NCI-H446 (cell line): ENCODE measurements around the gene HOXB13.
"Not testable (repeated sequence)": the region's sequence is repeated elsewhere in the genome, so short reads cannot be mapped to it uniquely, and the experiment has no call there.

Source experiments
- DNase-seq, 2 experiments: peaks; one replicate each; lab custom pipeline; 2025; lab: John Stamatoyannopoulos, UW

HOXB13 gene

DNA sequence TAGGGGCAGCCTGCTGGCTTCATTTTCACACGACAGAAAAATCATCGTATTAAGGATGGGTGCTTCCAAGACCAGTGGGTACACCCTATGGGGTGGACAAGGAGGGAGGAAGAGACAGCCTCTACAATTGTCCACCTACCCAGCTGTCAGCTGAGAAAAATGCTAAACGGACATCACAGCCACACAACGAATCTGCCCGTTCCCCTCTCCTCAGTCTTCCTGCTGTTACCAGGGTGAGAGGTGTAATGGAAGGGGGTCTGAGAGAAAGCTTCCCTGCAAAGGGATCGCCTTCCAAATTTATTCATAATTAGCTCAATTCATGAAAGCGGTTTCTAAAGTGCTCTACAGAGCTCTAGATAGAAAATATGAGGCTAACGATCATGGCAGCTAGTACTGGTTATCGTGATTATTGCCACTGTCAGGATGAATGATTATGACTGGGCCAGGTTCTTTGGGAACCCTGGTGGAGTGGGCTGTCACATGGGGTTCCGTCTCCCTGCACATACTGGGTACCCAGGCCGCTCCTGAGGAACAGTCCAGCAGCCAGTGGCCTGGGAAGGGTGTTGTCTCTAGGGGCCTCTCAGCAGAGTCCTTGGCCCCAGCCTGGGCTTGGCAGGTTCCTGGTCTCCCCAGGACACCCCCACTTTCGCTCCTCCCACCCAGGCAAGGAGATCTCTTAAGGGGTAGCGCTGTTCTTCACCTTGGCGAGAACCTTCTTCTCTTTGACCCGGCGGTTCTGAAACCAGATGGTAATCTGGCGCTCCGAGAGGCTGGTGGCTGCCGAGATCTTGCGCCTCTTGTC, 2.2 kb downstream of the HOXB13 start:
- DNase-seq: no peak

- DNase-seq: no peak
These were observed 3.1 kb downstream of the HOXB13 start for GRCh38 chr17:48725288-48726064.

GRCh38 chr17:48725004-48725287, 3.6 kb downstream of the HOXB13 start:
- no peak for DNase-seq

DNA sequence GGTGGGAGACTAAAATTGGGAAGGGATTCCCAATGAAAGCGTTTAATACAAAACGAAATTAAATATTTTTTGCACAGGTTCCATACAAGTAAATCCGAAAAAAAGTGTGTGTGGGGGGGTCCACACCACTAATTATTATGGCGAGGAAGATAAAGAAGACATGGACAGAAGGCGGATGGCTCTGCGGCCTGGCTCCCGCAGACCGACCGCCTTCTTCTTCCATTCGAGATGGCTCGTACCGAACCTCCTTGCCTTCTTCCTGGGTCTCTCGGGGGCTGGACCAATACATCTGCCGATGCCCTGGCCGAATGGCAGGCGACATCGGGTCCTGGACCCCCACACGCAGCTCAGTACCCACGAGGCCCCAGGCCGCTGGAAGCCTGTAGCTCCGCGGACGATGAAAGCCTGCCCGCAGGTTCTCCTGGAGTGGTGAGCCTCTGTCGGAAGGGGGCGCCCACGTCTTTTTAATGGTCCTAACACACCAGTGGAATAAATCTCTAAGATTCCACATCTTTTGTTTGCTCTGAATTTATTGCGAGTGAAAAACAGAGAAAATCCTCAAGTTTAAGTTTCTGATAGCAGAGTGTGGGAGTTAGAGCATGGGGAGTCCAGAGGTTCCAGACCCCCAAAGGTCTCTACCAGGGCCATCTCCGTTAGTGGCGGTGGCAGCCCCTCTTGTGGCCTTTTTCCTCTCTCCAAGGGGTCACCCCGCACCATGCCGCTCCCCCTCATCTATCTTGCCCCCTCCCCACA, 4.1 kb downstream of the HOXB13 start:
- peak in 1 of 2 experiments; percentile 60 for DNase-seq

DNA sequence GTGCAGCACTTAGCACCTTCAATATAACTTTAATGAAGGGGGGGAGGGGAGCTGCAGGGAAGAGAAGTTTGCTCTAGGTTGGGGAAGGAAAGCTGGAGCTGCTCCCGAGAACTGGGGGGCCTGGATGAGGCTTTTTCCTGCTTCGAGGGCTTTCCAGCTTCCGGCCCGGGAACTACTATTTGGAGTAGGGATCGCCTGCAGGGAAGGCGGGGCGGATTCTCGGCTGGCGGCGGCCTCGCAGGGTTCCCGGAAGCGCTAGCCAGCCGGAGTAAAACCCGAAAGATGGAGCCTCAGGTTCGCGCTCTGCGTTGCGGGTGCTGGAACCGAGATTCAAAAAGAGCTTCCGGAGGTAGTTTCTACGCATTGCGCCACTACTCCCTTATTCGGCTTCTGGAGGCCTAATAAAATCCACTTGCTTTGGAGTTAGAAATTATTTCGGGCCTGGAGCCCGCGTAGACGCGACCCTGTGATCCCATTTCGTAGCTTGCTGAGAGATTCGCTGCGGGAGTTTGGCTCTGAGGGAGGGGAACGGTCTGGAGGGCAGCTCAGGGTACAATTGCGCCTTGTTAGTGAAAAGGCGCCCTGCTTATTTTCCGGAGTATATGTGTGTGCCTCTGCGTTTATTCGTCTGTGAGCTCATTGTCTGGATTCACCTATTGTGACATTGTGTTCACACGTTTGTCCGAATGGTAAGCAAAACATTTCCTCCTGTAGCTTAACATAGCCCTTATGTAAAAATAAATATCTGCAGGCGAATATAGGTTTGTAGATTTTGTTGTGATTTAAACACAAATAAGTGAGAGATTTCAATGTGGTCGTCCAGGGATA, 4.9 kb downstream of the HOXB13 start:
- DNase-seq: no peak

DNA sequence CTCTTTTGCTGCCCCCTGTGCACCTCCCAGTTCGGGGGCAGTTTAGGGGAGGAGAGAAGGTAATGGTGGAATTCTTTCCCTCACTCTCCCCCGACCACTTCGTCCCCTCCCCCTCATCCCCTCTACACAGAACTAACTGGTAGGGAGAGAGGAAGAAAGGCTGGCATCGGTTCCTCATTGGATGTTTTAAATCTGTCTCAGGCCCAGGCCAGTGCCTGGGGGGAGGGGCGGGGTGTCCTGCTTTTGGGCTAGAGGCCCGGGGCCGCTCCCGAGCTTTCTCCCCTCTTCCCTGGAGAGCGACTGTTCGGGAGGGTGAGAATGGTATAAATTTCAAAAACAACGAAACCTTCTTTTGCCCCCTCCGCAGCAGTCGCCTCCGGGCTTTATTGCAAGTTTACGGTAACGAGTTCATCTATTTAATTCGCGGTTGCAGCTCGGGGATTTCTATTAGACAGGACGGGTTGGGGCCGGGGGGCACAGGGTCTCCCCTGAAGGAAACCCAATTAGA, 5.6 kb downstream of the HOXB13 start, which contains the start of gene PRAC2:
Gene PRAC2, plus strand, starts transcription at position 271 of the 508 bp plus-strand sequence. CDS start 1,226 bp downstream, outside the sequence.
- no peak for DNase-seq

GRCh38 chr17:48722201-48722907, 6.2 kb downstream of the HOXB13 start, which contains the start of gene PRAC1:
Gene PRAC1, minus strand, starts transcription at chr17:48722518. Its CDS starts 126 bp downstream, at chr17:48722392.
- DNase-seq: no peak

DNA sequence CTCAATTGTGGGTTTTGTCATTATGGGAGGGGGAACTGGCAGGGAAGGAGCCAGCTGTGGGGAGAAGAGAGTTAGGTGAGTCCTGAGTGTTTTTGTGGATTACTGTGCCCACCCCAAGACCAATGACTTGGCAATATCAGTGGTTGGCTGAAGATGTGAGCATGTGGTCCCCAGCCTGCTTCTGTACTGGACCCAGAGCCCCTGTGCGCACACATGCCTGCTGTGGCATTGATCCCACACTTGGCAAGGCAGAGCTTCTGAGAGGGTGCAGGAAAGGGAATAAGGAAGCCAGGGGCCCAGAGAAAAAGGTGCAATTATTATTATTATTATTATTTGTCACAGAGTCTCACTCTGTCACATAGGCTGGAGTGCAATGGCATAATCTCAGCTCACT, 7.5 kb downstream of the HOXB13 start:
- no peak for DNase-seq

- no peak for DNase-seq
These were observed 8.1 kb downstream of the HOXB13 start for GRCh38 chr17:48720266-48721008.

GRCh38 chr17:48719642-48720265, 8.8 kb downstream of the HOXB13 start:
- no peak for DNase-seq

GRCh38 chr17:48718761-48719641, 9.5 kb downstream of the HOXB13 start:
- no peak for DNase-seq

GRCh38 chr17:48718227-48718760, 10.3 kb downstream of the HOXB13 start:
- DNase-seq: no peak

DNA sequence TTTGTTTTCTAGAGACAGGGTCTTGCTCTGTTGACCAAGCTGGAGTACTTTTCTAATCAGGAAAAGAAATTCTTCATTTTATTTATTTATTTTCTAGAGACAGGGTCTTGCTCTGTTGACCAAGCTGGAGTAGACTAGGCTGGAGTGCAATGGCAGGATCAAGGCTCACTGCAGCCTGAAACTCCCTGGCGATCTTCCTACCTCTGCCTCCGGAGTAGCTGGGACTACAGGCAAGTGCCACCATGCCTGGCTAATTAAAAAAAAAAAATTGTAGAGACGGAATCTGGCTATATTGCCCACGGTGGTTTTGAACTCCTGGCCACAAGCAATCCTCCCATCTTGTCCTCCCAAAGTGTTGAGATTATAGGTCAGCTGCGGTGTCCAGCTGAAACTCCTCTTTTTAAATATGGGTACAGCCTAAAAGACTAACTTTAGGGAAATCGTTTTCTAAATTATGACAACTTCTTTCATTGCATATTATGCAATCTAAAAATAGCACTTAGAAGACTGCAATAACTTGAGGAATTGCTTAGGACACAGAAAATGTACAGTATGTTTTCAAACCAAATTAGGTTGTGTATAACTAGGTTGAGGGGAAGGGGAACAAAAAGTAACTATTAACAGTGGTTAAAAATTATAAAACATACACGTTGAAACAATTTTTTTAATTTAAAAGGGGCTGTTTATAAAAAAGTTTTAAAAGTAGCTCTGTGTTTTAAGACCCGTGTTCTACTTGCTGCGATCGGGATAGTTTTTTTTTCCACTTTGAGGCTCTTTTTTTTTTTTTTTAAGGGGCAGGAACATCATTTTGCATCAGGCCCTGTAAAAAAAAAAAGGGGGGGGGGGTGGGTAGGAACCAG, 11.0 kb downstream of the HOXB13 start:
- DNase-seq: no peak

- DNase-seq: not testable (repeated sequence)
These were observed 12.0 kb downstream of the HOXB13 start for GRCh38 chr17:48716549-48716948.

DNA sequence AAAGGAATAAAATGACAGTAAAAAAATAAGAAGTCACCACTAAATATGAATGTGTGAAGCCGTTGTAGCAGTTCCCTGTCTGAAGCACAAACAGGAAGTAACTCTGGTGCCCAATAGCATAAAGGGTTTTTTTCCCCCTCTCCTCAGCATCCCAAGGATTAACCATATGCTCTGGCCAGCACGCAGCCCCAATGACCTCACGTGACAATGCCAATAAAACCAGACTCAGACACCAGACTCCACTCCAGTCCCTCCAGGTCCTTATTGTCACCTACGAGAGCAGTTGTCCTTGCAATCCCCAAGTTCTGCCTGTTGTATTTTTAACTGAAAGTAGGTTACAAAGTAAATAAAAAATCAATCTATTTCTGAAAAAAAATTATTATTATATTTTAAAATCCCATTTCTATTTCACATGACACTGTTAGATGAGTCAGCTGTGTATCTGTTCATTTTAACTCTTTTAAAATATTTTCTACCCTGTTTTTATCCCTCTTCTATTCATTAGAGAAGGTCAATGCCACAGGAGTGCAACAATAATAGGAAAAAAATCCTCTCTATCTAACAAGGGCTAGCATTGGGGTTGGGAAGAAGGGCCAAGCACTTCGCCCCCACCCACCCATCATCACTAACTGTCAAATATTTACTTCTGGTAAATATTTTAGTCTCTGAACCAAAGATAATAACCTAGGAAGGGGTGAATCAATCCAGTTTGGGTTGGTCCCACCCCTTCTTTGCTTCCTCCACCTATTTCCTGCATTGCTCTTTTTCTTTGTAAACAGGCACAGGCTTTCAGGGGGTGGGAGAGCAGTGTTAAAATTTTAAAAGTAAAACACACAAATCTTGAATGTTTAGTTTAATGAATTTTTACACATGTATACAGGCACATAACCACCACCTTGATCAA, 12.8 kb downstream of the HOXB13 start:
- no peak for DNase-seq

- DNase-seq: no peak
These were observed 17.4 kb downstream of the HOXB13 start for GRCh38 chr17:48711128-48711527.
